Measurements from ENCODE around the gene TNS1.

DNA sequence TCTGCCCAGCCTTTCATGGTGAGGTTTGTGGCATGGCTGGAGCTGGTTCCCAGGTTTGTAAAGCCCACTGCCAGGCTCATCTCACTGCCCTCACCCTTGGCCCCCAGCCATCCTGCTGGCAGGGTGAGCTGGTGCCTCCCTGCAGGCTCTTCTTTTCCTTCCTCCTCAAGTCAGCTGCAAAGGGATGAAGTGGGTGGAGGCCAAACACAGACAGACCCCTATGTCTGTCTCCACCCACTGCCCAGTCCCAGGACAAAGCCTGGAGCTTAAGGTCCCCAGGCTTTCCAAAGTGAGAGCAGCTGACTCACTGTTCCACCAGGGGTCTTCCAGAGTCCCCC, 92.0 kb downstream of the TNS1 start:
- TF ChIP-seq, protein P1, sequence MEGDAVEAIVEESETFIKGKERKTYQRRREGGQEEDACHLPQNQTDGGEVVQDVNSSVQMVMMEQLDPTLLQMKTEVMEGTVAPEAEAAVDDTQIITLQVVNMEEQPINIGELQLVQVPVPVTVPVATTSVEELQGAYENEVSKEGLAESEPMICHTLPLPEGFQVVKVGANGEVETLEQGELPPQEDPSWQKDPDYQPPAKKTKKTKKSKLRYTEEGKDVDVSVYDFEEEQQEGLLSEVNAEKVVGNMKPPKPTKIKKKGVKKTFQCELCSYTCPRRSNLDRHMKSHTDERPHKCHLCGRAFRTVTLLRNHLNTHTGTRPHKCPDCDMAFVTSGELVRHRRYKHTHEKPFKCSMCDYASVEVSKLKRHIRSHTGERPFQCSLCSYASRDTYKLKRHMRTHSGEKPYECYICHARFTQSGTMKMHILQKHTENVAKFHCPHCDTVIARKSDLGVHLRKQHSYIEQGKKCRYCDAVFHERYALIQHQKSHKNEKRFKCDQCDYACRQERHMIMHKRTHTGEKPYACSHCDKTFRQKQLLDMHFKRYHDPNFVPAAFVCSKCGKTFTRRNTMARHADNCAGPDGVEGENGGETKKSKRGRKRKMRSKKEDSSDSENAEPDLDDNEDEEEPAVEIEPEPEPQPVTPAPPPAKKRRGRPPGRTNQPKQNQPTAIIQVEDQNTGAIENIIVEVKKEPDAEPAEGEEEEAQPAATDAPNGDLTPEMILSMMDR (IDR thresholded peaks at IDR 0.05; ENCODE audit: poor library complexity) = no peak
- TF ChIP-seq EZH2 (IDR thresholded peaks at IDR 0.05; ENCODE audit: borderline replicate concordance) = no peak

All from hepatocyte (in vitro differentiated cells).